Measurements from ENCODE around the gene ALB. TPM values are rescaled to one million over a fixed set of nuclear protein-coding genes. Genes with fewer than 3 reads are reported as not detected.

ALB gene
- polyA plus RNA-seq, 3 donors, result not detected

DNA sequence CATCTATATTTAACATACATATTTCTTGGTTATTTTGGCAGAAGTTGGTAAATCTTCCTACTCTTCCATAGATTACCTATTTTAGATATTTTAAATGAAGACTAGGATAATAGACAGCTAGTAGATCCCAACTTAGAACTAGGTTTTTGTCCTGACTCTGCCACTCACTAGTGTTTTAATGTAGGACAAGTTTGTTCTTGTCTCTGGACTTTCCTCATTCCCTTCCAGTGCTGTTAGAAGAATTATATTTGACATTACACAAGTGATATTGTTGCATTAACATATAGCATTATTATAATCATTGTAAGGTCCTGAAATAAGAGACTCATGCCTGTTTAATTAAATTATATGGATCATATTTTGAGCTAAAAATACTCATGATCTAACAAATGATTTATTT lies 24.1 kb upstream of the ALB start:
- no peaks in the 10 kb centered on the region for H3K9me3 Mint-ChIP-seq
- Histone ChIP-seq H3K79me2 (ENCODE audit: insufficient read depth, low read length) (no peaks in the 10 kb centered on the region), H3K4me3 (replicated peaks in 1 of 3; ENCODE audit: low read depth in 2 of 3, low read length in 3 of 3) (no peak overlapping the region), H3K36me3 (replicated peaks in 1 of 2; ENCODE audit: control insufficient read depth in 1 of 2, insufficient read depth in 2 of 2, low read length in 2 of 2) (no peaks in the 10 kb centered on the region), H3K9me3 (replicated peaks in 1 of 2; ENCODE audit: control insufficient read depth in 1 of 2, insufficient read depth in 1 of 2, low read length in 2 of 2) (no peaks in the 10 kb centered on the region), H3K4me2 (replicated peaks; ENCODE audit: extremely low read depth, low read length, poor library complexity, severe bottlenecking) (no peak overlapping the region), H4K20me1 (ENCODE audit: insufficient read depth, low read length) (no peaks in the 10 kb centered on the region), H3K27me3 (ENCODE audit: control insufficient read depth in 2 of 2, insufficient read depth in 2 of 2, low read length in 2 of 2) (no peaks in the 10 kb centered on the region), H3K27ac (ENCODE audit: low read depth in 1 of 2, low read length in 2 of 2) (no peak overlapping the region), H3K4me1 (ENCODE audit: control insufficient read depth in 1 of 2, insufficient read depth in 2 of 2, low read length in 2 of 2) (no peaks in the 10 kb centered on the region), H3K9ac (ENCODE audit: insufficient read depth, low read length, poor library complexity, severe bottlenecking) (no peak overlapping the region), H2AFZ (ENCODE audit: insufficient read depth, low read depth, low read length, poor library complexity, severe bottlenecking) (no peak overlapping the region)
- no peaks in the 10 kb centered on the region for H3K27me3 Mint-ChIP-seq (ENCODE audit: low read depth in 3 of 3)
- H3K4me1 Mint-ChIP-seq, result no peaks in the 10 kb centered on the region
- TF ChIP-seq, protein P1, sequence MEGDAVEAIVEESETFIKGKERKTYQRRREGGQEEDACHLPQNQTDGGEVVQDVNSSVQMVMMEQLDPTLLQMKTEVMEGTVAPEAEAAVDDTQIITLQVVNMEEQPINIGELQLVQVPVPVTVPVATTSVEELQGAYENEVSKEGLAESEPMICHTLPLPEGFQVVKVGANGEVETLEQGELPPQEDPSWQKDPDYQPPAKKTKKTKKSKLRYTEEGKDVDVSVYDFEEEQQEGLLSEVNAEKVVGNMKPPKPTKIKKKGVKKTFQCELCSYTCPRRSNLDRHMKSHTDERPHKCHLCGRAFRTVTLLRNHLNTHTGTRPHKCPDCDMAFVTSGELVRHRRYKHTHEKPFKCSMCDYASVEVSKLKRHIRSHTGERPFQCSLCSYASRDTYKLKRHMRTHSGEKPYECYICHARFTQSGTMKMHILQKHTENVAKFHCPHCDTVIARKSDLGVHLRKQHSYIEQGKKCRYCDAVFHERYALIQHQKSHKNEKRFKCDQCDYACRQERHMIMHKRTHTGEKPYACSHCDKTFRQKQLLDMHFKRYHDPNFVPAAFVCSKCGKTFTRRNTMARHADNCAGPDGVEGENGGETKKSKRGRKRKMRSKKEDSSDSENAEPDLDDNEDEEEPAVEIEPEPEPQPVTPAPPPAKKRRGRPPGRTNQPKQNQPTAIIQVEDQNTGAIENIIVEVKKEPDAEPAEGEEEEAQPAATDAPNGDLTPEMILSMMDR (IDR thresholded peaks at IDR 0.05), result no peak
- no peak for DNase-seq
- H3K4me3 Mint-ChIP-seq, result no peak overlapping the region
- H3K36me3 Mint-ChIP-seq, result no peaks in the 10 kb centered on the region
- intact Hi-C loops (cut with micrococcal nuclease), result no loop called here
- no peak overlapping the region for H3K27ac Mint-ChIP-seq

DNA sequence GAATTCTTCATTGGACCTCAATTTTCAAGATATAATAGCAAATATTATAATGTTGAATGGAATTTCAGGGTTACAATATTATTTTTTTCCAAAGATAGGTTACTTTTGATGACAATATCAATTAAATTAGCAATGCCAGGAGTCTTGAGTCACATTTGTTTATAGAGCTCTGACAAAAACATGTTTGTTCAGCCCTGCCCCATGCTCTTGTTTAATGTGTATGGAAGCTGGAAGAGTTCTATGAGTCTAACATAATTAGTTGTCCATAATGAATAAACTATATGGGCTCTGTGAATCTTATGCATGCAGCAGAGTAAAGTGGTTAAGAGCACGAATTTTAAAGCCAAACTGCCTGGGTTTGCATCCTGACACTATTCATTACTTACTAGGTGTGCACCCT lies 22.9 kb upstream of the ALB start:
- intact Hi-C loops (cut with micrococcal nuclease), result no loop called here
- H3K36me3 ChIP-seq (replicated peaks in 1 of 2; ENCODE audit: control insufficient read depth in 1 of 2, insufficient read depth in 2 of 2, low read length in 2 of 2), result no peaks in the 10 kb centered on the region
- no peaks in the 10 kb centered on the region for H3K36me3 Mint-ChIP-seq
- no peak overlapping the region for H3K27ac Mint-ChIP-seq
- TF ChIP-seq, protein P1 (IDR thresholded peaks at IDR 0.05), result no peak
- H4K20me1 ChIP-seq (ENCODE audit: insufficient read depth, low read length), result no peaks in the 10 kb centered on the region
- no peak overlapping the region for H3K4me3 Mint-ChIP-seq
- H3K27me3 ChIP-seq (ENCODE audit: control insufficient read depth in 2 of 2, insufficient read depth in 2 of 2, low read length in 2 of 2), result no peaks in the 10 kb centered on the region
- H3K79me2 ChIP-seq (ENCODE audit: insufficient read depth, low read length), result no peaks in the 10 kb centered on the region
- no peak overlapping the region for H3K9ac ChIP-seq (ENCODE audit: insufficient read depth, low read length, poor library complexity, severe bottlenecking)
- no peak overlapping the region for H2AFZ ChIP-seq (ENCODE audit: insufficient read depth, low read depth, low read length, poor library complexity, severe bottlenecking)
- no peak overlapping the region for H3K4me2 ChIP-seq (replicated peaks; ENCODE audit: extremely low read depth, low read length, poor library complexity, severe bottlenecking)
- no peak overlapping the region for H3K4me3 ChIP-seq (replicated peaks in 1 of 3; ENCODE audit: low read depth in 2 of 3, low read length in 3 of 3)
- no peak overlapping the region for H3K27ac ChIP-seq (ENCODE audit: low read depth in 1 of 2, low read length in 2 of 2)
- peaks cover 0 to 2% (median 0%) of the 10 kb centered on the region in 7 donors for H3K9me3 Mint-ChIP-seq
- H3K9me3 ChIP-seq (replicated peaks in 1 of 2; ENCODE audit: control insufficient read depth in 1 of 2, insufficient read depth in 1 of 2, low read length in 2 of 2), result no peaks in the 10 kb centered on the region
- H3K4me1 ChIP-seq (ENCODE audit: control insufficient read depth in 1 of 2, insufficient read depth in 2 of 2, low read length in 2 of 2), result no peaks in the 10 kb centered on the region
- DNase-seq, result no peak
- no peaks in the 10 kb centered on the region for H3K4me1 Mint-ChIP-seq
- no peaks in the 10 kb centered on the region for H3K27me3 Mint-ChIP-seq (ENCODE audit: low read depth in 3 of 3)
- 80% methylated on average over 1 of the region's 1 CpG for WGBS (ENCODE audit: insufficient coverage)
